ACHN (cell line): ENCODE data around the gene SCN7A.
"Not testable (repeated sequence)": the region's sequence is repeated elsewhere in the genome, so short reads cannot be mapped to it uniquely, and the experiment has no call there.

Experiments used
- DNase-seq: peaks from one replicate; pipeline ENCODE4 v3.0.0-alpha.2; 2015
- in situ Hi-C: cut with HindIII; loops from 2 replicates; pipeline ENCODE4 v1.10.0; 2017; ENCODE audit warnings: low sequenced_read_pairs, low pct_ligation_motif_present, low pct_unique_long_range_greater_than_20kb

The SCN7A gene

DNA sequence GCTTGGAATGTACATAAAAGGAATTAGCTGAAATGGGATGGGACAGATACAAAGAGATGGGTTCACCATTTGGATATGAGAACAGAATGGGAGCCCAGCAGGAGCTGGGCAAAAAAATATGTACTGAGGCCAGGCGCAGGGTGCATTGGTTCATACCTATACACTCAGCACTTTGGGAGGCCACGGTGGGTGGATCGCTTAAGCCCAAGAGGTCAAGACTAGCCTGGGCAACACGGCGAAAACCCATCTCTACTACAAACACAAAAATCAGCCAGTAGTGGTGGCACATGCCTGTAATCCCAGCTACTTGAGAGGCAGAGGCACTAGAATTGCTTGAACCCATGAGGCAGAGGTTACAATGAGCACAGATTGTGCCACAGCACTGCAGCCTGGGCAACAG is 30.4 kb downstream of the SCN7A start:
- in situ Hi-C loops: no loop called here
- DNase-seq: no peak

GRCh38 chr2:166458674-166459073 is 35.4 kb downstream of the SCN7A start:
- in situ Hi-C loops: no loop called here
- no peak for DNase-seq

- DNase-seq, in situ Hi-C loops: not testable (repeated sequence)
Observed at GRCh38 chr2:166455823-166456222, 38.2 kb downstream of the SCN7A start.

GRCh38 chr2:166454006-166454595 is 39.9 kb downstream of the SCN7A start:
- in situ Hi-C loops: no loop called here
- DNase-seq: no peak

- in situ Hi-C loops: no loop called here
- DNase-seq: peak; percentile 5
Observed at GRCh38 chr2:166451468-166451867, 42.6 kb downstream of the SCN7A start.

DNA sequence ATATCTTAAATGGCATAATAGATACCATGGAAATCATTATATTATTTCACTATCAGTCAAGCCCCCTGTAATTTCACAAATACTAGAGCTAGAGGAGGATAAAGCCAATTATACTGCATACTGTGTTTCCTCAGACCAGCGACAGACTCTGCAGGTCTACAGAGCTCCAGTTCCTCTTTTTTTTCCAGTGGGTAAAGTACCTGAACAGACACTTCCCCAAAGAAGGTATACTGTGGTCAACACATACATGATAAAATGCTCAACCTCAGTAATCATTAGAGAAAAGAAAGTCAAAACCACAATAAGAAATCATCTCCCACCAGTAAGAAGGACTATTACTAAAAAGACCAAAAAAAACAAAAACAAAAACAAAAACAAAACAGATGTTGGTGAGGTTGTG is 44.6 kb downstream of the SCN7A start:
- no peak for DNase-seq
- in situ Hi-C loops: no loop called here

DNA sequence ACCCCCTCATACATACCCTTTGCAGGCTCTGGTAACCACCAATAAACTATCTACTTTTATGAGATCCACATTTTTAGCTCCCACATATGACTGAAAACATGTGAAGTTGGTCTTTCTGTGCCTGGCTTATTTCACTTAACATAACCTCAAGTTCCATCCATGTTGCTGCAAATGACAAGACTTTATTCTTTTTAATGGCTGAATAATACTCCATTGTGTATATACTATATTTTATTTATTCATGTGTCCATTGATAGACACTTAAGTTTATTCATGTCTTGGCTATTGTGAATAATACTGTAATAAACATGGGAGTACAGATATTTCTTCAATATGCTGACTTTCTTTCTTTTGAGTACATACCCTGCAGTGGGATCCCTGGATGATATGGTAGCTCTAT is 45.9 kb downstream of the SCN7A start:
- in situ Hi-C loops: no loop called here
- DNase-seq: no peak

- no peak for DNase-seq
- in situ Hi-C loops: no loop called here
Observed at GRCh38 chr2:166444306-166444705, 49.7 kb downstream of the SCN7A start.

DNA sequence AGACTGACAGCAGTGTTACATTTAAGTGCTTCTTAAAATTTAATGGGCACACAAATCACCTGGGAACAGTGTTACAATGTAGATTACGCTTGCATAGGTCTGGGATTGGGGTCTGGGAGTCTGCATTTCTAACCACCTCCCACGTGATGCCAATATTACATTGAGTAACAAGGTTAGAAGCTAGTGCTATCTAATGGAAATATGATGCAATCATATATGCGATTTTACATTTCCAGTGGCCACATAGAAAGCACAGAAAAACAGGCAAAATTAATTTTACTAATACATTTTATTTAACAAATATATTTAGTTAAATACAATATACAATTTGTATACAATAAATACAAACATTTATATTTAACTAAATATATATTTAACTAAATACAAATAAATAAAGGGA is 53.7 kb downstream of the SCN7A start:
- in situ Hi-C loops: no loop called here
- DNase-seq: no peak

DNA sequence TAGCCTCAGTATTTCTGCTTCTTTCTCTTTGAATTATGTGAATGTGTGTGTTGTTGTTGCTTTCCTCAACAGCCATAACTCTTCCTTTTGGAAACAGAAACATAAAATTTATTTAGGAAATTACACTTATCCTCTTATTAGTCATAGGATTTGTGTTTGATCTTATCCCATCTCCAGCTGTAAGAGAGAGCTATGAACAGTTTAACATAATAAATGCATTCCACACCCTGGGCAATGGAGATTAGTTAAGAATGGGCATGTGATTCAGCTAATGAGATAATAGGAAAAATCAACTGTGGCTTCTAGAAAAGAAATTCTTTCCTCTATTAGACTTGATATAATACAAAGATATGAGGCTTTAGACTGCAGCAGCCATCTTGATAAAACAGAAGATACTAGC is 55.0 kb downstream of the SCN7A start:
- DNase-seq: no peak
- in situ Hi-C loops: no loop called here

DNA sequence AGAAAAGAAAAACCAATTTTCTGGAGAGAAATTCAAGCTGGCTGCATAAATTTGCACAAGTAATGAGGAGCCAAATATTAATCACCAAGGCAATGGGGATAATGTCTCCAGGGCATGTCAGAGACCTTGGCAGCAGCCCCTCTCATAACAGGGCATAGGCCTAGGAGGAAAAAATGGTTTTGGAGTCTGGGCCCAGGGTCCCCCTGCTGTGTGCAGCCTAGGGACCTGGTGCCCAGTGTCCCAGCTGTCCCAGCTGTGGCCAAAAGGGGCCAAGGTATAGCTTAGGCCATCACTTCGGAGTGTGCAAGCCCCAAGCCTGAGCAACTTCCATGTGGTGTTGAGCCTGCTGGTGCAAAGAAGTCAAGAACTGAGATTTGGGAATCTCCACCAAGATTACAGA is 57.1 kb downstream of the SCN7A start:
- in situ Hi-C loops: no loop called here
- no peak for DNase-seq

DNA sequence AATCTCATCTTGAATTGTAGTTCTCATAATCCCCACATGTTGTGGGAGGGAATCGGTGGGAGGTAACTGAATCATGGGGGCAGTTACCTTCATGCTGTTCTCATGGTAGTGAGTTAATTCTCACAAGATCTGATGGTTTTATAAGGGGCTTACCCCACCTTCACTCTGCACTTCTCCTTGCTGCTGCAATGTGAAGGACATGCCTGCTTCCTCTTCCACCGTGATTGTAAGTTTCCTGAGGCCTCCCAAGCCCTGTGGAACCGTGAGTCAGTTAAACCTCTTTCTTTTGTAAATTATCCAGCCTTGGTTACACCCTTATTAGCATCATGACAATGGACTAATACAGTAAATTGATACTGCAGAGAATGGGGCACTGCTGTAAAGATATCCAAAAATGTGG is 57.9 kb downstream of the SCN7A start:
- DNase-seq: no peak
- in situ Hi-C loops: no loop called here

- in situ Hi-C loops: no loop called here
- no peak for DNase-seq
Observed at GRCh38 chr2:166434491-166434890, 59.6 kb downstream of the SCN7A start.

DNA sequence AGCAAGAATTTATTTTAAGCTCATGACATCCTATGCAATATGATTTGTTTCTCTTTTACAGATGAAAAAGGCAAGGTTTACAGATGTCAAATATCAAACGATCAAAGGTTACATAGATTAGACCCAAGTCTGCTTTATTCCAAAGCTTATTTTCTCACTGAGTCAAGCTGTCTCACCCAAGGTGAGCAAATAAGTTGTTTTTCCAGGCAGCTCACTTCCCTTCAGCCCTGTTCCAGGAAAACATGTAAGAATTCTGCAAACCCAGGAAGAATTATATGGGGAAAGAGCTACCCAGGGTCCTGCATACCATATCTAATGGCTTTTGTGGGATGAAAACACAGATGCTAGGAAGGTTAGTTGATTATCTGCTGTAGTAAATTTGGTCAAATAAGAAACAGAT is 60.6 kb downstream of the SCN7A start:
- DNase-seq: no peak
- in situ Hi-C loops: no loop called here

- in situ Hi-C loops: no loop called here
- DNase-seq: no peak
Observed at GRCh38 chr2:166432331-166432730, 61.7 kb downstream of the SCN7A start.

- DNase-seq: no peak
- in situ Hi-C loops: no loop called here
Observed at GRCh38 chr2:166424841-166425240, 69.2 kb downstream of the SCN7A start.

DNA sequence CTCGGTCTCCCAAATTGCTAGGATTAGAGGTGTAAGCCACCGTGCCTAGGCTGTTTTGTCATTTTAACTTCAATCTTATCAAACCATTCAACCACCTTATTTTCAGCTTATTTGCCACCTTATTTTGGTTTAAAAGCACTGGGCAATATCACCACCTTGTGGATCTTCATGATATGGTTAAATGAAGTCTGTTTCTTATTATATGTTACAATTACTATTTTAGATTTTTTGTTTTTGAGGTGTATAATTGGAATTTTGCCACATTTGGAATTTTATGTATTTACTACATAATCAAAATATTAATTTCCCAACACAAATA is 74.5 kb downstream of the SCN7A start:
- in situ Hi-C loops: no loop called here
- DNase-seq: peak; percentile 71

GRCh38 chr2:166418853-166419615 is 75.0 kb downstream of the SCN7A start:
- no peak for DNase-seq
- in situ Hi-C loops: no loop called here

DNA sequence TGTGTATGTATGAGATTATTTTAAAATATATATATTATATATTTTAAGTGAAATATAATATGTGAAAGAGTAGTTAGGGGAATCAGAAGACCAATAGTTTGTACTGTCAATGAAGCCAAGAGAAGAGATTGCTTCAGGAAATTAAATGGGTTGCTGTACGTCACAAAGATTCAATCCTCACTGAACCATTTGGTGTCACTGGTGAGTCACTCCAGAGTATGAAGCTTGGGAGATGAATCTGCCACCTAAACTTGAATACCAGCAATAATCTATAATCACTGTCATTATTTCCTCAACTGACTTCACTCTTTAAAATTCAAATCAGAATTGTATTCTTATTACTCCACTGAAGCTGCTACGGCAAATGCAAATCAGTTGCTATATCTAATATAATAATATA is 76.4 kb downstream of the SCN7A start:
- in situ Hi-C loops: no loop called here
- DNase-seq: peak; percentile 37

GRCh38 chr2:166413255-166413654 is 80.8 kb downstream of the SCN7A start:
- in situ Hi-C loops: no loop called here
- no peak for DNase-seq
